ENCODE results near the gene ADAM22.

GRCh38 chr7:88116235-88116795, 182.3 kb downstream of the ADAM22 start:
- TF ChIP-seq REST (IDR thresholded peaks at IDR 0.05; ENCODE audit: borderline replicate concordance) (no peak), EZH2 (IDR thresholded peaks at IDR 0.05; ENCODE audit: borderline replicate concordance, insufficient read depth, low read length, poor library complexity, severe bottlenecking) (no peak), EP300 (conservative IDR thresholded peaks at IDR 0.05; ENCODE audit: poor library complexity, severe bottlenecking) (no peak), CTCF (IDR thresholded peaks at IDR 0.05; ENCODE audit: poor library complexity, severe bottlenecking) (no peak), POLR2AphosphoS5 (IDR thresholded peaks at IDR 0.05) (no peak), RAD21 (conservative IDR thresholded peaks at IDR 0.05) (no peak), MXI1 (conservative IDR thresholded peaks at IDR 0.05; ENCODE audit: poor library complexity, severe bottlenecking) (no peak)
